Heart right ventricle (tissue), 16 donors: Measurements from ENCODE around the gene PRKAG1. TPM values are rescaled to one million over a fixed set of nuclear protein-coding genes. Genes with fewer than 3 reads are reported as not detected.

ENCODE experiments used
- ATAC-seq, 8 donors: fragments of 200-7000 bp; cut with Tn5 transposase; one replicate each; pipeline ENCODE4 v1.9.1; 2020; ENCODE audit warnings: mild to moderate bottlenecking in 8 of 8, moderate library complexity in 8 of 8, moderate number of reproducible peaks in 1 of 8
- DNase-seq, 2 donors: peaks; one replicate each; pipeline ENCODE4 v3.0.0-alpha.2; 2020
- H3K27ac ChIP-seq, 10 donors: fragments of 200-600 bp; sonication (generic) in 2 of 10; one replicate each; pipeline versions ENCODE4 v1.5.0 to v1.8.0; 2020 to 2022; ENCODE audit warnings: mild to moderate bottlenecking in 3 of 10
- H3K27me3 ChIP-seq, 7 donors: fragments of 200-600 bp; one replicate each; pipeline ENCODE4 v1.8.0; 2021 to 2022; ENCODE audit warnings: mild to moderate bottlenecking in 2 of 7
- H3K36me3 ChIP-seq, 9 donors: fragments of 200-600 bp; sonication (generic) in 1 of 9; one replicate each; pipeline versions ENCODE4 v1.5.0 to v1.8.0; 2020 to 2022; ENCODE audit warnings: mild to moderate bottlenecking in 2 of 9
- H3K4me1 ChIP-seq, 9 donors: fragments of 200-600 bp; sonication (generic) in 1 of 9; one replicate each; pipeline versions ENCODE4 v1.5.0 to v1.8.0; 2020 to 2022; ENCODE audit warnings: mild to moderate bottlenecking in 4 of 9
- H3K4me3 ChIP-seq, 10 donors: fragments of 200-600 bp; sonication (generic) in 2 of 10; one replicate each; pipeline versions ENCODE4 v1.5.0 to v1.8.0; 2020 to 2022; ENCODE audit warnings: mild to moderate bottlenecking in 7 of 10, moderate library complexity in 2 of 10
- H3K9me3 ChIP-seq, 11 donors: fragments of 200-600 bp in 10 of 11; sonication (generic) in 2 of 11; one replicate each; pipeline versions ENCODE4 v1.5.0 to v1.8.0; 2013 to 2022; ENCODE audit warnings: mild to moderate bottlenecking in 2 of 11, control low read depth in 1 of 11, moderate library complexity in 1 of 11
- CTCF ChIP-seq, 9 donors: fragments of 200-600 bp; sonication (generic) in 2 of 9; IDR thresholded peaks; one replicate each; pipeline versions ENCODE4 v1.5.0 to v1.8.0; 2021 to 2022; ENCODE audit warnings: antibody characterized with exemption in 9 of 9, mild to moderate bottlenecking in 5 of 9, moderate library complexity in 1 of 9
- WGBS, 2 donors: extraction: QIAGEN DNeasy Blood & Tissue Kit; methylation state at CpG; one replicate each; pipeline ENCODE4 v1.1.7; 2013; ENCODE audit warnings: inconsistent platforms in 1 of 2; 5-methylcytosine and 5-hydroxymethylcytosine counted together
- intact Hi-C, 10 donors: fragments of 100-400 bp; cut with DNase I; formaldehyde crosslinking; loops; one replicate each; pipeline versions ENCODE4 v1.11.1 to v1.14.2; 2022
- polyA plus RNA-seq, 2 donors: library from polyadenylated mRNA; stranded (reverse); fragments of 200-250 nt; gene quantifications; one replicate each; pipeline ENCODE4 v1.2.3, GENCODE V29; 2013
- total RNA-seq, 10 donors: library from RNA; stranded (reverse); fragmentation: NEBNext Ultra II Directional in 3 of 10; extraction: Animal tissue kit (Norgen Biotek cat#: 25700) in 3 of 10; gene quantifications; one replicate each; pipeline versions ENCODE4 v1.2.1 to v1.2.4, GENCODE V29; 2021 to 2023
- donor health status: Arrhythmogenic right ventricular cardiomyopathy.
- donor health status: ischemic (EF 13 %, LVEDD 7.1; RV severe dilation, severe dysfunction).
- donor health status: healthy with polysubstance abuse.
- donor health status: DM: no; HTN: yes; CAD: no.
- donor health status: DM: no; HTN: no; CAD: no.
- donor health status: ischemic (EF 25% LVEDD 6.9; RV normal size, moderate dysfunction).
- donor health status: ischemic (EF 25% LVEDD 5.7; RV mildly dilated, moderate dysfunction).
- donor health status: healthy.
- donor health status: DM: yes; HTN: yes; CAD: no.
- donor health status: Ischemic cardiomyopathy.
- donor health status: ischemic (EF 35%, LVEDD 5.7; RV mildly dilated, moderate dysfunction).
- donor health status: nonischemic (EF 11% LVEDD 7.7; RV severe dilation, severe dysfunction).
- donor health status: DM: yes; HTN: yes; CAD: no.
- donor health status: PGD.
- donor health status: ischemic (EF 29% LVEDD 5.4; RV normal size, mild dysfunction).
- donor health status: nonischemic (EF 23%, LVEDD 6.1; RV moderate dilation, normal function).

Gene PRKAG1
- total and polyA plus RNA-seq, 12 donors = 71.0 to 110 (median 95.6) TPM

- DNase-seq (no peak), ATAC-seq (no peak)
- no peak for TF ChIP-seq CTCF (IDR thresholded peaks at IDR 0.05)
- no peaks in the 10 kb centered on the region for H3K9me3 ChIP-seq
- no peak overlapping the region for H3K4me3 ChIP-seq
- H3K36me3 ChIP-seq = peaks cover 0 to 99% (median 78%) of the 10 kb centered on the region in 9 donors
- intact Hi-C loops = no loop called here
- H3K4me1 ChIP-seq = peaks cover 0 to under 1% (median 0%) of the 10 kb centered on the region in 9 donors
- no peak overlapping the region for H3K27ac ChIP-seq
- no peaks in the 10 kb centered on the region for H3K27me3 ChIP-seq
- 92 to 93% methylated on average over 4 of the region's 4 CpGs for WGBS, 2 donors
Measured at GRCh38 chr12:49025463-49025862, 6.9 kb upstream of the PRKAG1 start.

GRCh38 chr12:49024543-49024942, 6.0 kb upstream of the PRKAG1 start:
- H3K36me3 ChIP-seq = peaks cover 0 to 95% (median 77%) of the 10 kb centered on the region in 9 donors
- intact Hi-C loops = loop anchor here in 2 of 10 donors (5.0 kb wide), 1 partner anchor 33 kb away; no protein-coding TSS in a partner anchor
- H3K27me3 ChIP-seq = no peaks in the 10 kb centered on the region
- no peak overlapping the region for H3K4me3 ChIP-seq
- no peak for TF ChIP-seq CTCF (IDR thresholded peaks at IDR 0.05)
- H3K27ac ChIP-seq = no peak overlapping the region
- ATAC-seq (no peak), DNase-seq (no peak)
- H3K4me1 ChIP-seq = peaks cover 0 to 10% (median 0%) of the 10 kb centered on the region in 9 donors
- WGBS, 2 donors = 88 to 93% methylated on average over 12 of the region's 12 CpGs
- H3K9me3 ChIP-seq = no peaks in the 10 kb centered on the region

GRCh38 chr12:49023812-49024211, 5.2 kb upstream of the PRKAG1 start:
- no peak for TF ChIP-seq CTCF (IDR thresholded peaks at IDR 0.05)

GRCh38 chr12:49022558-49023178, 4.1 kb upstream of the PRKAG1 start:
- H3K4me3 ChIP-seq = no peak overlapping the region
- DNase-seq (no peak), ATAC-seq (no peak)
- peaks cover 0 to 77% (median 58%) of the 10 kb centered on the region in 9 donors for H3K36me3 ChIP-seq
- H3K27ac ChIP-seq = no peak overlapping the region
- H3K4me1 ChIP-seq = peaks cover 0 to 19% (median 10%) of the 10 kb centered on the region in 9 donors
- H3K9me3 ChIP-seq = no peaks in the 10 kb centered on the region
- intact Hi-C loops = loop anchor here in 2 of 10 donors (5.0 kb wide), 1 partner anchor 35 kb away; no protein-coding TSS in a partner anchor
- no peak for TF ChIP-seq CTCF (IDR thresholded peaks at IDR 0.05)
- 92 to 93% methylated on average over 15 of the region's 15 CpGs for WGBS, 2 donors
- no peaks in the 10 kb centered on the region for H3K27me3 ChIP-seq

More at GRCh38 chr12:49023812-49024211, 5.2 kb upstream of the PRKAG1 start:
- ATAC-seq = no peak
- H3K4me3 ChIP-seq = no peak overlapping the region
- no peak for DNase-seq
- WGBS, 2 donors = 96 to 97% methylated on average over 2 of the region's 2 CpGs
- peaks cover 0 to 88% (median 70%) of the 10 kb centered on the region in 9 donors for H3K36me3 ChIP-seq
- H3K9me3 ChIP-seq = no peaks in the 10 kb centered on the region
- H3K27ac ChIP-seq = no peak overlapping the region
- H3K4me1 ChIP-seq = peaks cover 0 to 16% (median 6%) of the 10 kb centered on the region in 9 donors
- intact Hi-C loops = loop anchor here in 2 of 10 donors (5.0 kb wide), 1 partner anchor 33 kb away; no protein-coding TSS in a partner anchor
- H3K27me3 ChIP-seq = no peaks in the 10 kb centered on the region
